GM21619 (cell line): ENCODE data around the gene RNF135.
A peak's percentile ranks its signal among the peaks of the same experiment; 100 is the strongest.
"Not testable (repeated sequence)": the region's sequence is repeated elsewhere in the genome, so short reads cannot be mapped to it uniquely, and the experiment has no call there.

ENCODE experiments used
- ATAC-seq: cut with Tn5 transposase; IDR thresholded peaks from one replicate; pipeline ENCODE4 v1.9.1; 2021; ENCODE audit not compliant: unreplicated experiment

Gene RNF135

GRCh38 chr17:30954046-30954830, 16.6 kb upstream of the RNF135 start:
- no peak for ATAC-seq

GRCh38 chr17:30956764-30957374, 14.0 kb upstream of the RNF135 start:
- ATAC-seq: no peak

- no peak for ATAC-seq
Observed at GRCh38 chr17:30957741-30958140, 13.1 kb upstream of the RNF135 start.

GRCh38 chr17:30958187-30958586, 12.7 kb upstream of the RNF135 start:
- no peak for ATAC-seq

GRCh38 chr17:30961209-30962188, 9.3 kb upstream of the RNF135 start:
- no peak for ATAC-seq

- ATAC-seq: not testable (repeated sequence)
Observed at GRCh38 chr17:30964312-30964711, 6.5 kb upstream of the RNF135 start.

- no peak for ATAC-seq
Observed at GRCh38 chr17:30964876-30965275, 6.0 kb upstream of the RNF135 start.

GRCh38 chr17:30965686-30966085, 5.2 kb upstream of the RNF135 start:
- ATAC-seq: no peak

GRCh38 chr17:30967911-30968310, 2.9 kb upstream of the RNF135 start:
- ATAC-seq: not testable (repeated sequence)

GRCh38 chr17:30969989-30970830, 629 bp upstream of the RNF135 start:
- peak; percentile 4 for ATAC-seq

GRCh38 chr17:30975042-30975820, 4.4 kb downstream of the RNF135 start:
- ATAC-seq: no peak

GRCh38 chr17:30979919-30980318, 9.1 kb downstream of the RNF135 start:
- ATAC-seq: not testable (repeated sequence)

GRCh38 chr17:30981531-30982519, 11.0 kb downstream of the RNF135 start:
- ATAC-seq: no peak

GRCh38 chr17:30982855-30983254, 12.0 kb downstream of the RNF135 start:
- no peak for ATAC-seq

- ATAC-seq: no peak
Observed at GRCh38 chr17:30990458-30990857, 19.6 kb downstream of the RNF135 start.

- ATAC-seq: no peak
Observed at GRCh38 chr17:30992551-30992950, 21.7 kb downstream of the RNF135 start.

GRCh38 chr17:30995347-30995746, 24.5 kb downstream of the RNF135 start:
- ATAC-seq: no peak

- no peak for ATAC-seq
Observed at GRCh38 chr17:30996486-30996885, 25.6 kb downstream of the RNF135 start.

- no peak for ATAC-seq
Observed at GRCh38 chr17:30997270-30997669, 26.4 kb downstream of the RNF135 start.
